Gastrocnemius medialis (tissue), 4 donors: ENCODE data around the gene TRAPPC3.

ENCODE experiments used
- CTCF ChIP-seq, 5 experiments: fragments of 450-650 bp in 3 of 5; fragments of 200-600 bp in 2 of 5; sonication (generic) in 2 of 5; IDR thresholded peaks in 4 of 5; conservative IDR thresholded peaks in 1 of 5; 1 replicate in 4 of 5; 2 replicates in 1 of 5; pipeline ENCODE4 v1.5.1; 2016 to 2019; ENCODE audit warnings: antibody characterized with exemption in 5 of 5, mild to moderate bottlenecking in 3 of 5, moderate library complexity in 3 of 5
- POLR2A ChIP-seq, 2 donors: fragments of 450-650 bp; IDR thresholded peaks; one replicate each; pipeline ENCODE4 v1.6.1; 2017; ENCODE audit warnings: antibody characterized with exemption in 2 of 2, mild to moderate bottlenecking in 2 of 2, moderate library complexity in 2 of 2

- no peak for TF ChIP-seq CTCF (IDR thresholded peaks at IDR 0.05 in 4 of 5, conservative IDR thresholded peaks at IDR 0.05 in 1 of 5)
- no peak for TF ChIP-seq POLR2A (IDR thresholded peaks at IDR 0.05)
These were observed 12.8 kb downstream of the TRAPPC3 start for GRCh38 chr1:36136535-36136934.
